CD14-positive monocyte (primary cell): ENCODE results near the gene KIRREL3. TPM values are rescaled to one million over a fixed set of nuclear protein-coding genes. Genes with fewer than 3 reads are reported as not detected.

Experiments
- DNase-seq, 3 donors: peaks; one replicate each; pipeline ENCODE4 v3.0.0-alpha.2; 2011 to 2022
- H2AFZ ChIP-seq: 2 replicates; pipeline ENCODE4 v1.6.0; 2012; ENCODE audit warnings: mild to moderate bottlenecking, low read depth, low read length, inconsistent platforms; ENCODE audit not compliant: insufficient read depth, poor library complexity, severe bottlenecking
- H3K27ac ChIP-seq, 2 donors: 1 replicate in 1 of 2; 2 replicates in 1 of 2; pipeline ENCODE4 v1.5.1; 2012 to 2013; ENCODE audit warnings: low read length in 2 of 2, control low read depth in 1 of 2, inconsistent platforms in 1 of 2, low read depth in 1 of 2, mild to moderate bottlenecking in 1 of 2
- H3K27me3 ChIP-seq, 2 donors: one replicate each; pipeline versions ENCODE4 v1.6.0 to v1.6.1; 2011 to 2013; ENCODE audit warnings: low read length in 2 of 2; ENCODE audit not compliant: control insufficient read depth in 2 of 2, insufficient read depth in 2 of 2
- H3K36me3 ChIP-seq, 2 donors: replicated peaks in 1 of 2; 1 replicate in 1 of 2; 2 replicates in 1 of 2; pipeline versions ENCODE4 v1.5.1 to v1.6.1; 2012 to 2013; ENCODE audit warnings: low read length in 2 of 2, control low read depth in 1 of 2, inconsistent platforms in 1 of 2, mild to moderate bottlenecking in 1 of 2; ENCODE audit not compliant: insufficient read depth in 2 of 2, control insufficient read depth in 1 of 2
- H3K4me1 ChIP-seq, 2 donors: 1 replicate in 1 of 2; 2 replicates in 1 of 2; pipeline versions ENCODE4 v1.5.1 to v1.6.1; 2012 to 2013; ENCODE audit warnings: low read length in 2 of 2, control low read depth in 1 of 2, inconsistent platforms in 1 of 2, mild to moderate bottlenecking in 1 of 2, moderate library complexity in 1 of 2; ENCODE audit not compliant: insufficient read depth in 2 of 2, control insufficient read depth in 1 of 2
- H3K4me2 ChIP-seq: replicated peaks from 2 replicates; pipeline ENCODE3; 2012; ENCODE audit warnings: low read length, moderate library complexity, mild to moderate bottlenecking; ENCODE audit not compliant: poor library complexity, severe bottlenecking; ENCODE audit errors: extremely low read depth
- H3K4me3 ChIP-seq, 3 experiments: fragments of 200-600 bp in 1 of 3; sonication (generic) in 1 of 3; replicated peaks in 1 of 3; 1 replicate in 2 of 3; 2 replicates in 1 of 3; pipeline ENCODE4 v1.5.1; 2011 to 2013; ENCODE audit warnings: low read length in 3 of 3, mild to moderate bottlenecking in 3 of 3, control low read depth in 2 of 3, low read depth in 2 of 3, inconsistent platforms in 1 of 3, moderate library complexity in 1 of 3
- H3K79me2 ChIP-seq: 2 replicates; pipeline ENCODE4 v1.6.0; 2012; ENCODE audit warnings: mild to moderate bottlenecking, control low read depth, inconsistent platforms, low read length, moderate library complexity; ENCODE audit not compliant: insufficient read depth
- H3K9ac ChIP-seq: 2 replicates; pipeline ENCODE4 v1.6.0; 2017; ENCODE audit warnings: low read length, mild to moderate bottlenecking; ENCODE audit not compliant: insufficient read depth, poor library complexity, severe bottlenecking
- H3K9me3 ChIP-seq, 2 donors: replicated peaks in 1 of 2; 1 replicate in 1 of 2; 2 replicates in 1 of 2; pipeline versions ENCODE4 v1.5.1 to v1.6.1; 2012 to 2013; ENCODE audit warnings: low read length in 2 of 2, control low read depth in 1 of 2; ENCODE audit not compliant: control insufficient read depth in 1 of 2, insufficient read depth in 1 of 2
- H4K20me1 ChIP-seq: 2 replicates; pipeline ENCODE4 v1.6.0; 2012; ENCODE audit warnings: mild to moderate bottlenecking, low read length, control low read depth, moderate library complexity; ENCODE audit not compliant: insufficient read depth
- H3K27ac Mint-ChIP-seq, 7 donors: one replicate each; pipeline ENCODE4 v1.8.0; 2020; ENCODE audit warnings: mild to moderate bottlenecking in 7 of 7, mixed read lengths in 7 of 7, moderate library complexity in 6 of 7, inconsistent platforms in 2 of 7
- H3K27me3 Mint-ChIP-seq, 3 donors: one replicate each; pipeline ENCODE4 v1.8.0; 2021 to 2022; ENCODE audit warnings: low read depth in 3 of 3, mild to moderate bottlenecking in 3 of 3, mixed read lengths in 3 of 3, moderate library complexity in 3 of 3, inconsistent platforms in 1 of 3
- H3K36me3 Mint-ChIP-seq, 2 donors: one replicate each; pipeline ENCODE4 v1.8.0; 2020; ENCODE audit warnings: mixed read lengths in 2 of 2, inconsistent platforms in 1 of 2, mild to moderate bottlenecking in 1 of 2
- H3K4me1 Mint-ChIP-seq: one replicate; pipeline ENCODE4 v1.8.0; 2020; ENCODE audit warnings: mild to moderate bottlenecking, mixed read lengths
- H3K4me3 Mint-ChIP-seq, 2 donors: one replicate each; pipeline ENCODE4 v1.8.0; 2020; ENCODE audit warnings: mild to moderate bottlenecking in 2 of 2, mixed read lengths in 2 of 2, moderate library complexity in 1 of 2
- H3K9me3 Mint-ChIP-seq, 7 donors: one replicate each; pipeline ENCODE4 v1.8.0; 2020 to 2022; ENCODE audit warnings: mixed read lengths in 7 of 7, mild to moderate bottlenecking in 6 of 7, moderate library complexity in 6 of 7, inconsistent platforms in 2 of 7
- CTCF ChIP-seq: fragments of 200-600 bp; IDR thresholded peaks from one replicate; pipeline ENCODE4 v1.8.0; 2022; ENCODE audit warnings: antibody characterized with exemption, mild to moderate bottlenecking
- WGBS: methylation state at CpG from one replicate; pipeline ENCODE4 v1.1.5; 2013; ENCODE audit warnings: missing lambda C conversion rate; ENCODE audit not compliant: insufficient coverage; 5-methylcytosine and 5-hydroxymethylcytosine counted together
- intact Hi-C, 2 donors: fragments of 100-400 bp; cut with micrococcal nuclease; formaldehyde crosslinking; loops; one replicate each; pipeline versions ENCODE4 v1.15.0 to v1.15.1; 2023
- polyA plus RNA-seq, 3 donors: library from polyadenylated mRNA; depleted of rRNA in 1 of 3; unstranded in 2 of 3; stranded (reverse) in 1 of 3; fragments of 300-500 nt in 2 of 3; fragments of >200 nt in 1 of 3; fragmentation: Illumina TruSeq in 2 of 3; gene quantifications; 1 replicate in 2 of 3; 2 replicates in 1 of 3; pipeline ENCODE4 v1.2.3, GENCODE V29; 2012 to 2021

KIRREL3 gene
- polyA plus RNA-seq, 3 donors: not detected

- Histone ChIP-seq H3K36me3 (no peaks in the 10 kb centered on the region), H3K9me3 (no peaks in the 10 kb centered on the region), H3K79me2 (no peaks in the 10 kb centered on the region), H4K20me1 (no peaks in the 10 kb centered on the region), H3K27ac (no peak overlapping the region), H3K9ac (no peak overlapping the region), H3K4me2 (no peak overlapping the region), H2AFZ (no peak overlapping the region), H3K27me3 (no peaks in the 10 kb centered on the region), H3K4me1 (no peaks in the 10 kb centered on the region), H3K4me3 (no peak overlapping the region)
- H3K9me3 Mint-ChIP-seq: peaks cover 0 to 1% (median 0%) of the 10 kb centered on the region in 7 donors
- WGBS: 100% methylated on average over 1 of the region's 1 CpG
- peaks cover 6 to 14% (median 7%) of the 10 kb centered on the region in 3 donors for H3K27me3 Mint-ChIP-seq
- H3K27ac Mint-ChIP-seq: no peak overlapping the region
- no peak for TF ChIP-seq CTCF
- no peaks in the 10 kb centered on the region for H3K4me1 Mint-ChIP-seq
- DNase-seq: no peak
- intact Hi-C loops: no loop called here
- no peak overlapping the region for H3K4me3 Mint-ChIP-seq
- no peaks in the 10 kb centered on the region for H3K36me3 Mint-ChIP-seq
Measured at GRCh38 chr11:126628450-126628789, 372.1 kb downstream of the KIRREL3 start.

GRCh38 chr11:126627421-126627820, 373.1 kb downstream of the KIRREL3 start:
- H3K27ac Mint-ChIP-seq: no peak overlapping the region
- no peak for DNase-seq
- H3K36me3 Mint-ChIP-seq: no peaks in the 10 kb centered on the region
- no peak overlapping the region for H3K4me3 Mint-ChIP-seq
- Histone ChIP-seq H3K4me2 (no peak overlapping the region), H2AFZ (no peak overlapping the region), H4K20me1 (no peaks in the 10 kb centered on the region), H3K79me2 (no peaks in the 10 kb centered on the region), H3K27me3 (no peaks in the 10 kb centered on the region), H3K9ac (no peak overlapping the region), H3K9me3 (no peaks in the 10 kb centered on the region), H3K4me1 (no peaks in the 10 kb centered on the region), H3K36me3 (no peaks in the 10 kb centered on the region), H3K27ac (no peak overlapping the region), H3K4me3 (no peak overlapping the region)
- H3K4me1 Mint-ChIP-seq: no peaks in the 10 kb centered on the region
- H3K9me3 Mint-ChIP-seq: peaks cover 0 to 1% (median 0%) of the 10 kb centered on the region in 7 donors
- intact Hi-C loops: no loop called here
- no peak for TF ChIP-seq CTCF
- H3K27me3 Mint-ChIP-seq: peaks cover 5 to 14% (median 6%) of the 10 kb centered on the region in 3 donors
- 99% methylated on average over 7 of the region's 7 CpGs for WGBS
